IMR-90 (cell line): Measurements from ENCODE around the gene TMUB1. TPM values are rescaled to one million over a fixed set of nuclear protein-coding genes. Genes with fewer than 3 reads are reported as not detected.

Experiments
- ATAC-seq: fragments of 200-7000 bp; cut with Tn5 transposase; 2 replicates; pipeline ENCODE4 v1.9.1; 2020; ENCODE audit warnings: low read depth, mild to moderate bottlenecking, moderate library complexity
- BruUV-seq: library from RNA; stranded (reverse); fragments of 400-500 nt; replicated peaks from 2 replicates; lab custom pipeline; 2021; lab: Mats Ljungman, UMichigan
- CTCF ChIA-PET: fragments of 300-600 bp; formaldehyde crosslinking; extraction: SDS; loops from one replicate; lab custom pipeline; 2021; ENCODE audit warnings: antibody characterized with exemption; lab: Yijun Ruan, JAX
- POLR2A ChIA-PET: fragments of 300-600 bp; sonication (Branson Sonifier 250); formaldehyde crosslinking; loops from one replicate; lab custom pipeline; 2022; ENCODE audit warnings: antibody characterized with exemption; ENCODE audit not compliant: unreplicated experiment; lab: Charles Lee
- DNase-seq: peaks from one replicate; pipeline ENCODE4 v3.0.0; 2013
- H2AFZ ChIP-seq: replicated peaks from 2 replicates; pipeline ENCODE3; 2013; ENCODE audit warnings: low read length, mild to moderate bottlenecking; ENCODE audit not compliant: poor library complexity
- H2AK5ac ChIP-seq: 2 replicates; pipeline ENCODE4 v1.6.1; 2013; ENCODE audit warnings: low read depth, low read length, inconsistent platforms
- H2AK9ac ChIP-seq: replicated peaks from 2 replicates; pipeline ENCODE3; 2013; ENCODE audit warnings: mild to moderate bottlenecking, low read depth, low read length, moderate library complexity; ENCODE audit not compliant: poor library complexity
- H2BK120ac ChIP-seq: 2 replicates; pipeline ENCODE4 v1.6.1; 2013; ENCODE audit warnings: low read depth, low read length, inconsistent platforms
- H2BK15ac ChIP-seq: 3 replicates; pipeline ENCODE4 v1.6.1; 2013; ENCODE audit warnings: low read depth, low read length, inconsistent platforms
- H2BK20ac ChIP-seq: 2 replicates; pipeline ENCODE4 v1.6.1; 2013; ENCODE audit warnings: low read depth, mild to moderate bottlenecking, inconsistent platforms, low read length, moderate library complexity
- H2BK5ac ChIP-seq: 2 replicates; pipeline ENCODE4 v1.6.1; 2013; ENCODE audit warnings: mild to moderate bottlenecking, low read depth, low read length, inconsistent platforms; ENCODE audit not compliant: poor library complexity, severe bottlenecking
- H3K14ac ChIP-seq: replicated peaks from 2 replicates; pipeline ENCODE4 v1.6.1; 2013; ENCODE audit warnings: low read depth, low read length, inconsistent platforms
- H3K18ac ChIP-seq: 2 replicates; pipeline ENCODE4 v1.6.1; 2013; ENCODE audit warnings: low read depth, low read length, control low read depth
- H3K23ac ChIP-seq: 2 replicates; pipeline ENCODE4 v1.6.1; 2013; ENCODE audit warnings: low read depth, low read length, inconsistent platforms
- H3K27ac ChIP-seq: 2 replicates; pipeline ENCODE4 v1.5.1; 2013; ENCODE audit warnings: mild to moderate bottlenecking, control low read depth, low read length; ENCODE audit not compliant: insufficient read depth
- H3K27me3 ChIP-seq: 2 replicates; pipeline ENCODE4 v1.6.1; 2013; ENCODE audit warnings: low read length; ENCODE audit not compliant: control insufficient read depth, insufficient read depth
- H3K36me3 ChIP-seq: 2 replicates; pipeline ENCODE4 v1.6.1; 2013; ENCODE audit warnings: low read length, mixed read lengths; ENCODE audit not compliant: control insufficient read depth, insufficient read depth
- H3K4ac ChIP-seq: 2 replicates; pipeline ENCODE4 v1.6.1; 2013; ENCODE audit warnings: low read depth, low read length, inconsistent platforms
- H3K4me1 ChIP-seq: 2 replicates; pipeline ENCODE4 v1.6.1; 2013; ENCODE audit warnings: low read length, mixed read lengths; ENCODE audit not compliant: control insufficient read depth, insufficient read depth
- H3K4me2 ChIP-seq: 2 replicates; pipeline ENCODE4 v1.6.1; 2013; ENCODE audit warnings: low read depth, mild to moderate bottlenecking, control low read depth, low read length, moderate library complexity
- H3K4me3 ChIP-seq: 2 replicates; pipeline ENCODE4 v1.5.1; 2013; ENCODE audit warnings: low read depth, mild to moderate bottlenecking, control low read depth, low read length, moderate library complexity; ENCODE audit not compliant: insufficient read depth
- H3K56ac ChIP-seq: 2 replicates; pipeline ENCODE4 v1.6.1; 2013; ENCODE audit warnings: low read length, inconsistent platforms; ENCODE audit not compliant: insufficient read depth; ENCODE audit errors: extremely low read depth
- H3K79me1 ChIP-seq, 2 experiments: 2 replicates each; pipeline ENCODE4 v1.6.1; 2013; ENCODE audit warnings: low read length in 2 of 2, inconsistent platforms in 1 of 2, low read depth in 1 of 2
- H3K9ac ChIP-seq: 2 replicates; pipeline ENCODE4 v1.6.1; 2013; ENCODE audit warnings: low read depth, low read length, control low read depth
- H3K9me1 ChIP-seq: 2 replicates; pipeline ENCODE4 v1.6.1; 2013; ENCODE audit warnings: low read length, inconsistent platforms; ENCODE audit not compliant: insufficient read depth
- H3K9me3 ChIP-seq: 2 replicates; pipeline ENCODE4 v1.6.1; 2013; ENCODE audit warnings: low read length; ENCODE audit not compliant: control insufficient read depth, insufficient read depth
- H4K20me1 ChIP-seq: 2 replicates; pipeline ENCODE4 v1.6.1; 2013; ENCODE audit warnings: low read length, inconsistent platforms; ENCODE audit not compliant: insufficient read depth
- H4K5ac ChIP-seq: 2 replicates; pipeline ENCODE4 v1.6.1; 2013; ENCODE audit warnings: mild to moderate bottlenecking, low read depth, low read length, control low read depth
- H4K8ac ChIP-seq, 2 experiments: 2 replicates each; pipeline ENCODE4 v1.6.1; 2013; ENCODE audit warnings: low read depth in 2 of 2, low read length in 2 of 2, control low read depth in 1 of 2, inconsistent platforms in 1 of 2
- H4K91ac ChIP-seq: 2 replicates; pipeline ENCODE4 v1.6.1; 2013; ENCODE audit warnings: low read depth, low read length, inconsistent platforms; ENCODE audit not compliant: insufficient read depth
- CHD1 ChIP-seq: IDR thresholded peaks from 2 replicates; pipeline ENCODE4 v1.6.1; 2012; ENCODE audit warnings: low read depth, low read length, improper control_type of control experiment
- WGBS, 2 experiments: methylation state at CpG; one replicate each; pipeline versions ENCODE4 v1.1.5 to v1.1.7; 2013; ENCODE audit warnings: missing lambda C conversion rate in 2 of 2; ENCODE audit not compliant: insufficient read length in 1 of 2; ENCODE audit errors: extremely low coverage in 2 of 2; 5-methylcytosine and 5-hydroxymethylcytosine counted together
- dilution Hi-C: fragments of 300-500 bp; cut with HindIII; formaldehyde crosslinking; loops from one replicate; pipeline ENCODE4 v1.14.3; 2018; ENCODE audit warnings: low sequenced_read_pairs; ENCODE audit not compliant: unreplicated experiment
- in situ Hi-C: fragments of 300-500 bp; cut with MboI; formaldehyde crosslinking; loops from 3 replicates; pipeline ENCODE4 v1.14.3; 2019; ENCODE audit warnings: low sequenced_read_pairs, inconsistent platforms, mixed read lengths
- intact Hi-C: fragments of 100-400 bp; cut with micrococcal nuclease; formaldehyde crosslinking; loops from 2 replicates; pipeline ENCODE4 v1.10.0; 2022
- polyA plus RNA-seq, 3 experiments: library from polyadenylated mRNA; depleted of rRNA; stranded (reverse); fragments of >200 nt; gene quantifications; 2 replicates each; pipeline ENCODE4 v1.2.3, GENCODE V29; 2012; ENCODE audit warnings: low replicate concordance in 1 of 3
- total RNA-seq: library from RNA; depleted of rRNA; stranded (reverse); fragments of >200 nt; gene quantifications from 2 replicates; pipeline ENCODE4 v1.2.3, GENCODE V29; 2012

Gene TMUB1
- total and polyA plus RNA-seq, 2 of the 4 experiments (the other 2 are of a cell fraction), result 6.8 to 29.8 TPM

GRCh38 chr7:151085329-151085690 is 2.0 kb upstream of the TMUB1 start:
- Histone ChIP-seq H3K9me3 (no peaks in the 10 kb centered on the region), H2AK5ac (peak overlapping the region; percentile 74), H3K23ac (0 out of 2 replicates have a peak overlapping the region, but pooled peaks have one; percentile 4), H3K27ac (peak overlapping the region; percentile 3; the same call in 1 of the 2 replicates), H3K27me3 (no peaks in the 10 kb centered on the region), H3K4me1 (peaks cover 33% of the 10 kb centered on the region), H4K20me1 (peaks cover 29% of the 10 kb centered on the region), H2BK120ac (no peak overlapping the region), H3K56ac (peak overlapping the region; percentile 11; the same call in 1 of the 2 replicates), H3K79me1 (peaks cover 10 to 43% of the 10 kb centered on the region in 2 experiments; a peak in 3 of 4 replicates), H3K14ac (0 out of 2 replicates have a peak overlapping the region, but pooled peaks have one; percentile 2), H3K4ac (peak overlapping the region; percentile 81), H2BK5ac (no peak overlapping the region), H2BK15ac (peak overlapping the region; percentile 65; the same call in 1 of the 3 replicates), H3K9ac (peak overlapping the region; percentile 92), H4K5ac (no peak overlapping the region), H4K91ac (peak overlapping the region; percentile 27), H2AFZ (peak overlapping the region; percentile 90), H4K8ac (peak overlapping the region; percentile 87 to 97; a peak in 2 of 4 replicates), H3K18ac (no peak overlapping the region), H3K4me3 (no peak overlapping the region), H2BK20ac (no peak overlapping the region), H3K4me2 (peak overlapping the region; percentile 86; the same call in 1 of the 2 replicates), H2AK9ac (peak overlapping the region; percentile 76), H3K36me3 (no peaks in the 10 kb centered on the region), H3K9me1 (peaks cover 8% of the 10 kb centered on the region)
- dilution Hi-C loops (no loop called here), in situ Hi-C loops (no loop called here), intact Hi-C loops (no loop called here)
- no peak for TF ChIP-seq CHD1
- ATAC-seq, result no peak
- no peak for DNase-seq
- CTCF ChIA-PET, result interaction anchor here (0.8 to 1.3 kb wide), 2 partner anchors 26 to 46 kb away, joined by 3 to 7 read pairs; no protein-coding TSS in a partner anchor
- WGBS, 2 experiments, result 0% methylated on average over 2 of the region's 5 CpGs; no CpG with 5 or more reads in 1 of the 2 experiments
- POLR2A ChIA-PET, result no interaction called here
- BruUV-seq, result no TSS peak
